Measurements from ENCODE around the gene TAOK3.
"Not testable (repeated sequence)": the region's sequence is repeated elsewhere in the genome, so short reads cannot be mapped to it uniquely, and the experiment has no call there.

TAOK3 gene

DNA sequence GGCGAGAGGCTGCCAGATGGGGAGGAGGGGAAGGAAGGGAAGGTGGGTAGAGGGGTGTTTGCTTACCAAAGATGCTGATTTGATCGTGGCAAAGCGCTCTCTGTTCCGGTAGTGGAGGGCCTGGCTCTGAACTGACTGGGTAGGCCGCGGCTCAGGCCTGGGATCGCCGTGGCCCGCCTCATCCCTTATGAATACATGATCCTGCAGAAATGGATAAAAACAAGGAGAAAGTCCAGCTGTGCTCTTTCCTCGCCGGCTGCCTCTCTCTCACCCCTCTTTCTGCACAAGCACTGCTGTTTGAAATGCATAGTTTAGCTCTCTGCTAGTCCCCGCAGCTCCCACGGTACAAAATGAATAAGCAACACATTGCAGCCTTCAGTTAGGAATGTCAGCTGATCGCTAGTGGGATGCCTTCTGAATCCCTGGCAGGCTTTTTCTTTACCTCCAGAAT is 182.9 kb downstream of the TAOK3 start:
- DNase-seq: peak; percentile 75 to 88

DNA sequence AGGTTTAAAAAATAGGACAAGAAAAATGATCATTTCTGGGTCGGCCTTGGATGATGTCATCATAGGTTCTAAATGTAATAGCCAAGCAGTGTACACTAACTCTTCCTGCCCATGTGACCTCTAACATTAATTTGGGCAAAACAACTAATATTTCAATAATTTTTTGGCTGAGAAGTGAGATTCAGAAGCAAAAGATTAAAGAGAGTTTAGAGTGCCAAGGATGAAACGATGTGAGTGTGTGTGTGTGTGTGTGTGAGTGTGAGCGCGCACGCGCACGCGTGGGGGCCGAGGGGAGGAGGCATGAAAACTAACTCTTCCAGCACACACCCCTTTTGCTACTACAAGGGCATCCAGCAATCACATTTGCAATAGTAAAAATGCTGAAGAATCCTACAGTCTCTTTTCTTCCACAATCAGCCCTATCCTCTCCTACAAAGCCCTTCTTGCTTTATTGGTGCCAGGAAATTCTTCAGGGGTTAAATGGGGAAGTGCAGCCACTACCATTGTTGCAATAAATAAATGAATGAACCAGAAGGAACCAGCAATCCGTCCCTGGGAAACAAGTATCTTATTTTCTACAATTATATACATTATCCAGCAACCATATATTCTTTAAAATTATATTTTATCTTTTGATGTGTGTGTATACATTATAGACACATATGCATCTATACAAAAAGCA is 183.9 kb downstream of the TAOK3 start:
- DNase-seq: peak in 1 of 2 experiments; percentile 19

DNA sequence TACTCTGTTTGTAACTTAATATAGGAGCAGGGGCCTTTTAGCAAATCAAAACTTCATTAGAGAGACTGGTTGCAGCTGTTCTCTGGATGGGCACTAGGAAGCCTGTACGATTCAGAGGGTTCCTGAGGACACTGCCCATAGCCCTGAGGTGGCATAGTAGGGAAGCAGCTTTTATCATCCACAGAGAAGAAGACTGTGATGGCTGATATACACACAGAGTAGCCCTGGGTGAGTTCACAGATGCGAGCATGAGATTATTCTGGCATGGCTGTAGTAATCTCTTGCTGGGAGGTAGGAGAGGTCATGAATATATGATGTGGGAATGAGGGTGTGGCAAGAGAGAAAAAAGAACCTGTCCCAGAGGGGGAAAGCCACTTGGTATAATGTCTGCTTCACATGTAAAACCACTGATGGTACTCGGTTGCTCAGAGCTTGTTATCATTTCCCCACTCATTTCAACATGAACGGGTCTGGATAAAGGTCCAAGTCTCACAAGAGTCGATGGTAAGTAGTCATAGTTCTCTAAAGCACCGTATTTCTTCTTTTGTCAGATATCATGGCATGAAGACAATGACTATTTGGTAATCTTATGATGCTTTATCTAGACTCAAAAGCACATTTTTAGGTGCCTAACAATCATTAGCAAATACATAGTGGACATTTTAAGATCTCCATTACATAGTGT is 184.8 kb downstream of the TAOK3 start:
- peak in 1 of 2 experiments; percentile 35 for DNase-seq

DNA sequence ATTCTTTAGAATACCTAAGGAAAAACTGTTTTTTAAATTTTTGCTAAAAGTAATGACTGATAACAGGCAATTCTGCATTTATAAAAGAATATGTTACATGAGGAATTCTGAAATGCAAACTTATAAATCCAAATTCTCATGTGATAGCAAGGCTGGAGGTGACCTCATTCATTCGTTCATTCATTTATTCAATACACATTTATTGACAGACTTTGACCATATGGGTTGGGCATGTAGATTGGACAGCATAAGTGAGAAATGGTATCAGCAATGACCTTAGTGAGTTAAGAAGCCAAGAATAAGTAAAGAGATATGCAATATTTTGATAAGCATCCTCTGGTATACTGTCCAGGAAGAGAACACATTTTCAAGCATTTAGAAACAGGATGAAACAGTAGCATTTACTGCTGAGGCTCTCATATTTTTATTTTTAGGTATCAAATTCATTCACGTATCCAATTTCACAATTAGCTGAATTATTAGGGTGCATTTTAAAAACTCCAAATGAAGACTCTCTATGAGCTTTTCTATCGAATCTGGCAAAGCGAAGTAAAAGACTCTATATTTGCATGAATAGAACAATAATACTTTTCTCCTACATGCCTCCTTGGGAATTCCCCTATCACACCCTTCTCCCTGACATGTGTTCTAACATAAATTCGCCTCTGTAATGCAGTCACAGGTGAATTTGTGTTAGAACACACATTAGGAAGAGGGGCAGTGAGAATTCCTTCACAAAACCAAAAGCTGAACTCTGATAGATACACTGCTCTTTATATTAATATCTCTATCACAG is 186.9 kb downstream of the TAOK3 start:
- no peak for DNase-seq

DNA sequence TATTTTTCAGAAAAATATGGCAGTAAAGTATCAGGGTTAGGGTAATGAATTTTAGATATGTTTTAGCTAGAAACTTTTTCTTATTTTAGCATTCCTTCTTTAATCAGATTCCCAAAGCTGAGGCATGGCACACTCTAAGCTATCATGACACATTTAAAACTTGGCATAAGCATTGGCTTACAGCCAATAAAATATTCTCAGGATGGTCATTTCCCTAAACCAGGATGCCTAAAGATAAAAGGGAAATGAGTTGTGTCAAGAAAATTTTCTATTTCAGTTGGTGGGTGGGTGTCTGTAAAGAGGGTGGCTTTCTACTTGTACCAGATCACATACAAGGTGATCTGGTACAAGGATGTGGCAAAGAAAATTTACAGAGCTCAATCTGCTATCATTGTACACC is 189.0 kb downstream of the TAOK3 start:
- no peak for DNase-seq

DNA sequence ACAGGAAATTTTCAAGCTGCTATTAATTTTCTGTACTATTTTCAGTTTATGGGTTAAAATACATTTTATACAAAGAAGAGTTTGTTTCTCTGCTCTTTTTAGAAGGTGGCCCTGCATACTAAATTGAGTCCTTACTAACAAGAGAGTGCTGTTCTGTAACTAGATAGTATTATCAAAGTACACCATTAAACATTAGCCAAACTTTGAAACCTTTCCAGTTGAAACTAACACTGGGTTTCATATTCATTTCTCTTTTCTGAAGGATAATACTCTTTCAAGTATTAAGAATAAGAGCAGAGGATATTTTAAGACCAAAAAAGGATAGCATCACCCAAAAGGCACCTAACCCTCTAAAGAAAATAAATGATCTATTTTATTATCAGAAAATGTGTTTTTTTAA is 189.6 kb downstream of the TAOK3 start:
- no peak for DNase-seq

DNA sequence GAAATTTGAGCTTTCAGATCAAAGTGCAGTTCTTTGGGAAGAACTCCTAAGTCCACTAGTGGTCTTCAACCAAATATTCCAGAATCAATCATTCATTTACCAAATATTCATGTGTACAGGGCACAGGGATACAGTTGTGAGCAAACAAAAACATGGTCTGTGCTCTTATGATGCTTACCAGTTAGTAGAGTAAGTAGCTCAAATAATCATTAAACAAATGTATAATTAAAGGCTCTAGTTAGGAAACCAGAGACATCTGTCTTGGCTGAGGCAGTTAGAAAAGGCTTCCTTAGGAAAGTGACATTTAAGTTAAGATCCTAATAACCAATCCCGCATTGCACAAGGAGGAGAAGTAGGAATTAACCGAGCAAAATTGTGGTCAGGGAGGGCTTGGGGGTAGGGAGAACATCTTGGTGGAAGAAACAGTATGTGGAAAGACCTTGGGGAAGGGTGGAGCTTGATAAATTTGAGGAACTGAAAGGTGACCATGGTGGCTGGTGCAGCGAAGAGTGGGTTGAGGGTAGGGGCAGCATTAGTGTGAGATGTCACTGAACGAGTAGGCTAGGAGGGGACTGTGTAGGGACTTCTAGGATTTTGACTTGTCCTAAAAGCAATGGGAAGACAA is 196.8 kb downstream of the TAOK3 start:
- no peak for DNase-seq

DNA sequence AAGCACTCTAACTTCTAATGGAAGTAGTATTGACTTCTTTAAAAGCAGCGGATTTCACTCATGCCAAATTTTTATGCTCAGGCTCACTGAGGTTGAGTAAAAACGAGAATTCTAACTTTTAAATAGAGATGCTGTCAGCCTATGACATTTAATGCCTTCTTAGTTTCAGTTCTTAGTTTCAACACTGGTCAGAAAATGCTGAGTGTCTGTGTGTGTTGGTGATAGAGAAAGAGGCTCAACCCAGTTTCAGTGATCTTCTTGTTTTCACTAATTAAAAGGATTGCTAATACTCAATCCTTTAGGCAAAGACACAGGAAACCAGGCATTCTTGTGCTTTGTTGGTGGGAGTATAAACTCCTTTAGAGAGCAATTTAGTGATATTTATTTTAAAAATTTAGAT is 205.8 kb downstream of the TAOK3 start:
- DNase-seq: no peak

DNA sequence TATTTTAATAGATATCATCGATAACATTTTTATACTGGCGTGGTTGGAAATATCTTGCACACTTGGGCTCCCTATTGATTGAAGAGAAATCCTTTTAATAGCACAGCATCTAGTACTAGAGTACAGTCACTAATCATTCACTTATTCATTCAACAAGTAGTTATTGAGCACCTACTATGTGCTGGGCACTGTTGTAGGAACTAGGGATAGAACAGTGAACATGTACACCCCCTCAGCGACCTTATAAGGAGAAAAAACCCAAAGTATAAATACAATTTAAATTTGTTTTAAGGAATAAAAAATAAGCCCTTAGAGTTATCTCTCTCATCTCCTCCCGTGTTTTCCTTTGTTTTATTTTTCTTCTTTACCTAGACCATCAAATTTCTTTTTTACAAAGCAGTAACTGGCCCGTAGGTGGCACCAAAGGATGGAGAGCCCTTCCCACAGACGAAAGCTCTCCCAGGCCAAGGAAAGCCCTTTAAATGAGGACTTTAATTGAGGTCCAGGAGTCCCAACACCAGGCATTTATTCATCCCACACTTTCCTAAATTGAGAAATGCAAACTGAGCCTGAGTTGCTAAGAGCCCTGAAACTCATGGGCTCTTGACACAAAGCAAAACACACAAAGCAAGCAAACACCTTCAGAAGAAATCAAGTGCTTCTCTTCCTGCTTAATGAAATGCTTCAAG is 207.8 kb downstream of the TAOK3 start:
- peak in 1 of 2 experiments; percentile 34 for DNase-seq

DNA sequence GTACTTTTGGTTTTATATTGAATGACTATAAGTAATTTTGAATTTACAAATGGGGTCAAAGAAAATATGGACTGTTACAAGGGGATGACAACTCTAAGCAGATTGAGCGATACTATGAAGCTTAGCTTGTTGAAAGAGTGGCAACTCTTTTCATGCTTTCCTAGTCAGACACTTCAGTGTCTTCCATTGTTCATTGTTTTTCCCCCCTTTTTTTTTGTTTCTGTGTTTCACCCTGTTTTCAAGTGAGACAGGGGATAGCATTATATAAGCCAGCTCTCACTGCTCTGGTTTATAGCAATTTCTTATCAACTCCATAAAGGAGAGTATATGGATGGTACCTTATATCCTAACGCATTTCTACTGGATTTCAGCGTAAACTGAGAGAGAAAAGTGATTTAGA is 212.2 kb downstream of the TAOK3 start:
- no peak for DNase-seq

DNA sequence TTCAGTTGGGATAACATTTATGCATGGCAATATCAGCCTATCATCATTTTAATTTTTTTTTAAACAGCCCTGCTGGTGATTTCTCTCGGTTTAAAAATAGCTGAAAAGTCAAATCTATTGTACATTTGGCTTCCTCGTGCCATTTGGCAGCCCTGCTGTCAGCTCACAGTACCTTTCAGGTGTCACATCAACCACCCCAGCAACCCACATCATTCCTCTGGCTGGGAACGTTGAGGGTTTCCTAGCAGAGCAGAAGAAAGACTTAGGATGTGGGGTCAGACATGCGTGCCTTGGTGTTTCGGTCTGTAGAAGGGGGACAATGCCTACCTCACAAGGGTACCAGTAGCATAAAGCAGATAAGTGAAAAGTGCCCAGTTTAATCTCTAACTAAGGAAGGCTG is 221.0 kb downstream of the TAOK3 start:
- DNase-seq: no peak

DNA sequence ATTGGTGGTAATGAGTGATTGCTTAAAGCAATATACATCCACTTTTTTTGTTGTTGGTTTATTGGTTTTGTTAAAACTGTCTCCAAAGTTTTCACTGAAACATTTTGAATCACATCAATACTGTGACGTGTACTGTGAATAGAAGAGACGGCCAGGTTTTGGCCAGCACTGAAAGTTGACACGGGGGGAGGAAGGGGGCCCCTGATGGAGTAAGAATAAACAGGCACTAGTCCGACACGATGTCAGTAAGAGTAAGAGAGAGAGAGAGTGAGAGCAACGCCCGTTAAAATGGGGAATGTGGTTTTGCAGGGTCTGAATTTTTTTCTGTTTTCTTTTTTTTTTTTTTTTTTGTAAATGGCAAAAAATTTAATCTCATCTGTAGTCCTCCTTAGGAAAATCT is 222.1 kb downstream of the TAOK3 start:
- DNase-seq: no peak

DNA sequence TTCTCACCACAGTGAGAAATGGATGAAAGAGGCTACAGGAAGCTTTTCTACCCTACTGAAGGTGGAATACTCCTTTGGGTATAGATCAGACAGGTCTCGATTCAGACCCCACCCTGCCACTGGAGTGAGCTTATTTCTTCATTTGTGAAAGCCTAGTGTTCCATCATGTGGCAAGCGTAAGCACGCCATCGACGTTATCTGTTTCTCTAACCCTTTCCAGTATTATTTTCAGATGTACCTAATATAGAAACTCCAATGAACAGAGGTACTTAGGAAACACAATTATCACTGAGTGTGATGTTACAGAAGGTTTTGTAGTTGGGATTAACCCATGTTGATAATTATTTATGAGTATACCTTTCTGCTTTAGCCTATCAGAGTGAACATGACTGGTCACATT is 224.4 kb downstream of the TAOK3 start:
- no peak for DNase-seq

DNA sequence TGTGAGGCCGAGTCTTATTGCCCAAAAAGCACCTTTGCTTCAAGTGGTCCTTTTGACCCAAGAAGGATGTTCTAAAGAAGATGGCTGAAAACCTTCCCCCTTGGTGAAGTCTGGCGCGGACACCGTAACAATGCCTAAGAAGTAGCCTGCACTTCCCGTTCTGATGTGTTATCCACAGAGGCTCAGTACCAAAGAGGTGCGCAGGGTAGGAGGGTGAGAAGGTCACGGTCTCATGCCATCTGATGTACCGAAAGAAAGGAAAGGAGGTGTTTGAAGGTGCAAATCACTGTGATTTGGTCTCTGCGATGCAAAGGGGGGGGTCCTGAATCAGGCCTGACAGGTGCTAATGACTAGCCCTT is 226.9 kb downstream of the TAOK3 start:
- DNase-seq: no peak

DNA sequence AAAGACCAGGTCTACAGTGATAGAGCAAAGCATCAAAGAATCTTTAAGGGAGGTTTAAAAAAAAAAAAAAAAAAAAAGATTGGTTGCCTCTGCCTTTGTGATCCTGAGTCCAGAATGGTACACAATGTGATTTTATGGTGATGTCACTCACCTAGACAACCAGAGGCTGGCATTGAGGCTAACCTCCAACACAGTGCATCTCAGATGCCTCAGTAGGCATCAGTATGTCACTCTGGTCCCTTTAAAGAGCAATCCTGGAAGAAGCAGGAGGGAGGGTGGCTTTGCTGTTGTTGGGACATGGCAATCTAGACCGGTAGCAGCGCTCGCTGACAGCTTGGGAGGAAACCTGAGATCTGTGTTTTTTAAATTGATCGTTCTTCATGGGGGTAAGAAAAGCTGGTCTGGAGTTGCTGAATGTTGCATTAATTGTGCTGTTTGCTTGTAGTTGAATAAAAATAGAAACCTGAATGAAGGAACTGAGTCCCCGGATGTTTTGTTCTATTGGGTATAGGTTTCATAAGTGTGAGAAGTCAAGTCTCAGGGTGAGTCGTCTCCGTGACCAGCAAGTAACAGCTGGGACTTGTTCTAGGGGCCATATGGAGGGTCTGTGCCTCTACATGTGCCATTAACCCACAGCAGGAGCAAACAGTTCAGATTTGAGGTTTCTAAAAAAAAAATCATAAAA is 227.5 kb downstream of the TAOK3 start:
- DNase-seq: peak in 1 of 2 experiments; percentile 54

DNA sequence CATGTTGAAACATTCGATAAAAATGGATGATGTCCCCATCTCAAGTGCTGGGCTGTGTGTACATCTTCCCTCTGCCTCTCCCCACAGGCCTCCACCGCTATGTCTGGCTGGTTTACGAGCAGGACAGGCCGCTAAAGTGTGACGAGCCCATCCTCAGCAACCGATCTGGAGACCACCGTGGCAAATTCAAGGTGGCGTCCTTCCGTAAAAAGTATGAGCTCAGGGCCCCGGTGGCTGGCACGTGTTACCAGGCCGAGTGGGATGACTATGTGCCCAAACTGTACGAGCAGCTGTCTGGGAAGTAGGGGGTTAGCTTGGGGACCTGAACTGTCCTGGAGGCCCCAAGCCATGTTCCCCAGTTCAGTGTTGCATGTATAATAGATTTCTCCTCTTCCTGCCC is 228.2 kb downstream of the TAOK3 start:
- no peak for DNase-seq

DNA sequence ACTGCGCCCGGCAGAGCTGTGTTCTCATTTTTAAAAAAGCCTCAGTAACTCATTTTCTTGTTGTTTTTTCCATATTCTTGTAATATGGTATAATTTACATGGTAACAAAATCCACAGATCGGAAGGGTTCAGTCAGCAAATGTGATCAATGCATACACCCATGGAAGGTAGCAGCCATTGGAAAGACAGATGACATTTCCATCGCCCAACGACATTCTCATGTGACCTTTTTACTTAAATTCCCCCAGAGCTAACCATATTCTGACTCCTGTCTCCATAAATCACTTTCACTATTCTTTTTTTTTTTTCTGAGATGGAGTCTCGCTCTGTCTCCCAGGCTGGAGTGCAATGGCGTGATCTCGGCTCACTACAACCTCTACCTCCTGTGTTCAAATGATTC is 231.9 kb downstream of the TAOK3 start:
- no peak for DNase-seq

DNA sequence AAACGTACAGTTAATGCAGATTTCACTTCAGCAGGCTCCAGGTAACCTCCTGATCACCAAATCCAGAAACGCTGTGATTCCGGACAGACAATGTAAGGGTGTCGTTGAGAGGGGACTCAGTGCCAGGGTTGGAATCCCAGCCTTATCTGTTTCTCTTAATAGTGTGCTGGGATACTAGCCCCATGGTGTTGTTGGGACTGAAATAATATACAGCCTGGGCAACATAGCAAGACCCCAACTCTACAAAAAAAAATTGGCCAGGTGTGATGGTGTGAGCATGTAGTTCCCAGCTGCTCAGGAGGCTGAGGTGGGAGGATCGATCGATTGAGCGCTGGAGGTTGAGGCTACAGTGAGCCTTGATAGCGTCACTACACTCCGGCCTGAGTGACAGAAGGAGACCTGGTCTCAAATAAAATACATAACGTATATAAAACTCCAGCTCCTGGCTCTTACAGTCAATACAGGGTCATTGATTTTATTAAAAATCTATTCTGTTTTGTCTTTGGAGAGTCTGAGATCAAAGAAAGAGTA is 235.5 kb downstream of the TAOK3 start:
- no peak for DNase-seq

DNA sequence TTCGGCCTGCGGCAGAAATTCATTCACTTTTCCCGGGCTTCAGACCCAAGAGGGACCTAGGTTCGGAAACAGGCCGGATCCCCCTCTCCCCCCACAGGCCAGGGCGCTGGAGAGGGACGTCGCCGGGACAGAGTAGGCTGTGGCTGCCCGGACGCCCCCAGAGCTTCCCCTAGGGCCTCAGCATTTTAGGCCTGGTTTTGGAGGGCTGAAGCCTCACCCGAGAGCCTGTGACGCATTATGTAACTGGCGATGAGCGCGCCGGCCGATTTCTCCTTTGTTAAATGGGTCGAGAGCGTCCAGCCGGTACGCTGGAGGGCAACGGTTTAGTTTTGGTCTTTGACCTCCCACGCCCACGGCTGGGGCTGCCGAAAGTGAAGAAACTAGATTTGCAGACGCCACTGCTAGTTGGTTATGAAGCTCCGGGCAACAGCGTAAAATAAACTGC is 236.1 kb downstream of the TAOK3 start:
- peak in 1 of 2 experiments; percentile 13 for DNase-seq

DNA sequence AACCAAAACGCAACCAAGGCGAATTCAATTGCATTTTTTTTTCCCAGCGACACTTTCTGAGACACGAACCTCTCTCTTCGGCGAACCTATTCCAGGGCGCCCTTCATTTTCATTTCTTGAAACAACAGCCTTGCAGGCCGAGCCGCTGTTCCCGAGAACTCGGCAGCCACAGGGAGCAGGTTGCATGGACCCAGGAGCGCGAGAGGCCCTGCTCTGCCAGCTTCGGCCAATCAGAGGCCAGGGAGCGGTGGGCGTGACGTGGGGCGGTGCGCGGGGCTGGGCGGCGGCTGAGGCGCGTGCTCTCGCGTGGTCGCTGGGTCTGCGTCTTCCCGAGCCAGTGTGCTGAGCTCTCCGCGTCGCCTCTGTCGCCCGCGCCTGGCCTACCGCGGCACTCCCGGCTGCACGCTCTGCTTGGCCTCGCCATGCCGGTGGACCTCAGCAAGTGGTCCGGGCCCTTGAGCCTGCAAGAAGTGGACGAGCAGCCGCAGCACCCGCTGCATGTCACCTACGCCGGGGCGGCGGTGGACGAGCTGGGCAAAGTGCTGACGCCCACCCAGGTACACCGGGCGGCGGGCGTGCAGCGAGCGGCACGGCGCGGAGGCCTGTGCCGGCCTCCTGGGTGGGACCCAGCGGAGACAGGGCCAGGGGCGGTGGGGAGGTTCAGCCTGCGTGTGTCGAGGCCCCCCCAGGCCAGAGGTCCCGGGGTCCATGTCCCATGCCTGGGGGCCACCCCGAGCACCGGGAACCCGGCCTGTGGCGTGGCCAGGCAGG is 236.7 kb downstream of the TAOK3 start, which contains the start of gene PEBP1:
TSS of gene PEBP1 (plus strand) at position 337 of the 771 bp plus-strand sequence. CDS start at position 423, 86 bp downstream.
- peak; percentile 65 to 85 for DNase-seq

DNA sequence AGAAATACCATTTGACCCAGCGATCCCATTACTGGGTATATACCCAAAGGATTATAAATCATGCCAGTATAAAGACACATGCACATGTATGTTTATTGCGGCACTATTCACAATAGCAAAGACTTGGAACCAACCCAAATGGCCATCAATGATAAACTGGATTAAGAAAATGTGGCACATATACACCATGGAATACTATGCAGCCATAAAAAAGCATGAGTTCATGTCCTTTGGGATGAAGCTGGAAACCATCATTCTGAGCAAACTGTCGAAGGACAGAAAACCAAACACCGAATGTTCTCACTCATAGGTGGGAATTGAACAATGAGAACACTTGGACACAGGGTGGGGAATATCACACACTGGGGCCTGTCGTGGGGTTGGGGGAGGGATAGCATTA is 243.3 kb downstream of the TAOK3 start:
- DNase-seq: not testable (repeated sequence)

Data from NCI-H524 (cell line).